AG04449 (cell line): ENCODE measurements around the gene KDM5B.

Source experiments
- CTCF ChIA-PET: fragments of 350-600 bp; formaldehyde crosslinking; extraction: SDS; loops from one replicate; lab custom pipeline; 2021; ENCODE audit warnings: antibody characterized with exemption; lab: Yijun Ruan, JAX
- POLR2A ChIA-PET: fragments of 400-600, 350-600 bp; formaldehyde crosslinking; extraction: SDS; loops from one replicate; lab custom pipeline; 2020; ENCODE audit warnings: antibody characterized with exemption, inconsistent platforms; lab: Yijun Ruan, JAX
- DNase-seq: peaks from one replicate; pipeline ENCODE4 v3.0.0-alpha.2; 2010; ENCODE audit warnings: low read depth, low spot score
- H3K4me3 ChIP-seq: 2 replicates; pipeline ENCODE4 v1.5.1; 2011; ENCODE audit warnings: low read depth, mild to moderate bottlenecking, control low read depth, low read length
- TF ChIP-seq, protein P1 (sequence below): IDR thresholded peaks from one replicate; pipeline ENCODE4 v1.5.1; 2011; ENCODE audit warnings: mild to moderate bottlenecking, moderate library complexity, low read length, control low read depth, inconsistent platforms; ENCODE audit not compliant: insufficient read depth; ENCODE audit errors: missing control alignments

KDM5B gene

DNA sequence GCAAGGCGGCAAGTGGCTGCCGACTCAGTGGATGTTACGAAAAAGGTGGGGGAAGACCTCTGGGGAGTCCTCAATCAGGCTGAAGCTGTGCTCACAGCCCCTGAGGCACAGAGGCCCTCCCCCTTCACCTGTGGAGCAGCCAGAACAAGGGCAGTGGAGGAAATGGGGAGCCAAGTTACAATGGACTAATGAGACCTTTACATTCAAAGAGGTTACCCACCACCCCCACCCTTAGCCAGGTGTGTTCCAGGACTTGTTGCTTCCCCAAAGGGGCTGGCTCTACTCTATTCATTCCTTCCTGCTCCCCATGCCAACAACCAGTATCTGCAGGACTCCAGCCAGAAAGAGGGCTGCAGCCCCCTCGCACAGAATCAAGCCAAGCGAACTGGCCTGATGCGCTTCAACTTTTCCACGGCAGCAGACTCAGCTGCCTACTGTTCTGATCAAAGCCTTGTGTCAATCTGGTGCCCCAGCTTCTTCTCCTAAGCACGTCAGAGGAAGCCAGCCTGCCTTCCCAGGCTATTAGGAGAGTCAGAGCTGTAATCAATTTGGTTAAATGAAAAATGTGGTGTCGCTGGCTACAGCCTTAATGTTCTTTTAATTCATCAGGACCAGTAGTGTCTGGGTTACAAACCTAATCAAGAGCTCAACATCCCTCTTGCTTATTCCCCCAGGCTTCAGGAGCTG, 96.1 kb downstream of the KDM5B start:
- CTCF ChIA-PET = interaction anchor here (1.0 to 5.0 kb wide), 7 partner anchors 12 to 555 kb away, joined by 3 to 43 read pairs (median 3); partner anchors contain the start of gene UBE2T

DNA sequence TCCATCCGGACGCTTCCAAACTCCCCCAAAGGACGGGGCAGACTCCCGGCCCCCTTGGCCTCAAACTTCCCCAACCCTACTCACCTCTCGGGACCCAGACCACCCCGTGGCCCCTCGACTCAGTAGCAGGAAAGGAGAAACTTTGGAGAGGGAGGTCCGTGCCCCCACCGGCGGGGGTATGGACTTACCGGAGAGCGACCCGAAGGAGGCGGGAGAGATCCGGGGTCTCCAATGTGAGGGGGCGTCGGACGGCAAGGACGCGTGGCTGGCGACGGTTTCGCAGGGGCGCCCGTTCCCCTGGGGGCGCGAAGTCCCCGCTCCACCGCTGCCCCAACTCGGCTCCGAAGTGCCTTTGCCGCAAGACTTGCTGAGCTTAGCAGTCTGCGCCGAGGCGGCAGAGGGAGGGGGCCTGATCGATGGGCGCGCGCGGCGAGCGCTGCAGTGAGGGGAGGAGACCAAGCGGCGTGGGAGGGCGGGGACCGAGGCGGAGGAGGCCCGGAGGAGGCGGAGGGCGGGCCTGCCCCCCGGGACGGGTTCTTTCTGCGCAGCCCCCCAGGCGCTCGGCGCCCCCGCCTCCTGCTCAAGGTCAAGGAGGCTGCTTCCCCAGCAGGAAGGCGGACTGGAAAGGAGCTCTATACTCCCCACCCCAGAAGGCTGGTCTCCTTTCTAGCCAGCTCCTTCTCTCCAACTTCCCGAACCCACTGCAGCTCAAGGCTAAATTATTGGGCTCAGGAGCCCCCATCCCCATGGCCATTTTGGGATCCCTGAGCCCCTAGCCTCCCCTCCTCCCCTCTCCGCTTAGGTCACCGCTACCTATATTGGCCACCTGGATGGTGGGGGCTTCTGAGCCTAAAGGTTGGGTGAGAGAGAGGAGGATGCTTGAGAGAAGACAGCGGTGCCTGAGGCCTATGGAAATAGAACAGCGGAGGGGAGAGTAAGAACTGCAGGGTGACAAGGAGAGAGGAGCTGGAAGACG, 97.9 kb downstream of the KDM5B start, which contains the start of gene SYT2:
Gene SYT2, minus strand, starts transcription at position 385 of the 976 bp plus-strand sequence. CDS start 104,682 bp downstream, outside the sequence.
- POLR2A ChIA-PET = interaction anchor here (1.1 kb wide), 1 partner anchor 9 kb away, joined by 3 read pairs; no protein-coding TSS in a partner anchor
- CTCF ChIA-PET = interaction anchor here (0.8 to 2.3 kb wide), 7 partner anchors 9 to 521 kb away, joined by 3 to 20 read pairs (median 4); no protein-coding TSS in a partner anchor
- peak within 1 kb of the TSS; percentile 32 for H3K4me3 ChIP-seq
- TF ChIP-seq, protein P1, sequence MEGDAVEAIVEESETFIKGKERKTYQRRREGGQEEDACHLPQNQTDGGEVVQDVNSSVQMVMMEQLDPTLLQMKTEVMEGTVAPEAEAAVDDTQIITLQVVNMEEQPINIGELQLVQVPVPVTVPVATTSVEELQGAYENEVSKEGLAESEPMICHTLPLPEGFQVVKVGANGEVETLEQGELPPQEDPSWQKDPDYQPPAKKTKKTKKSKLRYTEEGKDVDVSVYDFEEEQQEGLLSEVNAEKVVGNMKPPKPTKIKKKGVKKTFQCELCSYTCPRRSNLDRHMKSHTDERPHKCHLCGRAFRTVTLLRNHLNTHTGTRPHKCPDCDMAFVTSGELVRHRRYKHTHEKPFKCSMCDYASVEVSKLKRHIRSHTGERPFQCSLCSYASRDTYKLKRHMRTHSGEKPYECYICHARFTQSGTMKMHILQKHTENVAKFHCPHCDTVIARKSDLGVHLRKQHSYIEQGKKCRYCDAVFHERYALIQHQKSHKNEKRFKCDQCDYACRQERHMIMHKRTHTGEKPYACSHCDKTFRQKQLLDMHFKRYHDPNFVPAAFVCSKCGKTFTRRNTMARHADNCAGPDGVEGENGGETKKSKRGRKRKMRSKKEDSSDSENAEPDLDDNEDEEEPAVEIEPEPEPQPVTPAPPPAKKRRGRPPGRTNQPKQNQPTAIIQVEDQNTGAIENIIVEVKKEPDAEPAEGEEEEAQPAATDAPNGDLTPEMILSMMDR = no peak
- DNase-seq = no peak

More for the DNA sequence above, 96.1 kb downstream of the KDM5B start:
- POLR2A ChIA-PET = no interaction called here
- no peak overlapping the region for H3K4me3 ChIP-seq
- no peak for DNase-seq
- TF ChIP-seq, protein P1 = no peak

DNA sequence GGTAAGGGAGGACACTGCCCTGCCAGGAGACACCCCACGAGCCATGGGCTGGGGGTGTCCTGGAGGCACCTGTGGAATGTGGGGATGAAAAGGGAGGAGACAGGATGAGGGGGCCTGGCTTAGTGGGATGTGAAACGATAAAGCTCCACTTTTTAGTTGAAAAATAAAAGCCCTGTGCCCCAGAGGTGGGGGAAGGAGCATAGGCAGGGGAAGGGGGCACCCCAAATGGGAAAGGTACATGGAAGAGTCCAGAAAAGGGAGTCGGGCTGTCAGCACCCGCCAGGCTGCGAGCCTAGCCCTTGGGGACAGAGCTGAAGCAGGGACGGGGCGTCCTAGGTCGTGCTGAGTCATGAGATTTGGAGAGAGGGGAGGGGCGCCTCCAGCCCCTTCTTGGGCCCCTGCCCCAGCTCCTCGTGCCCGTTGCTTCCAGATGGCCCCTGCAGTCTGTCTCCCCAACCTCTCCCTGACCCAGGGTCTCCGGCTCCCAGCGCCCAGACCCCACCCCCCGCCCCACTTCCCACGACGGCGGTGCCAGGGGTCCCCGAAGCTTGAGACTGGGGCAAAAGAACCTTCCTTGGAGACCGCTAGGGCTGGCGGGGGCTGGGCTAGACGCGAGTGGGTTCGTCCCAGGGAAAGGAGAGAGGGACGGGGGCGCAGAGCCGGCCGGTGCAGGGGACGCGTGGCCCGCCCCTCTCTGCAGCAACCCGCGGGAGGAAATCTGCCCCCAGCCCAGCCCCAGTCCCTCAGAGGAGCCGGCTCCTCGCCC, 98.8 kb downstream of the KDM5B start:
- TF ChIP-seq, protein P1 = no peak
- no peak for DNase-seq
- H3K4me3 ChIP-seq = no peak overlapping the region
- CTCF ChIA-PET = interaction anchor here (0.7 to 2.3 kb wide), 3 partner anchors 10 to 520 kb away, joined by 3 to 20 read pairs (median 3); no protein-coding TSS in a partner anchor
- POLR2A ChIA-PET = no interaction called here

DNA sequence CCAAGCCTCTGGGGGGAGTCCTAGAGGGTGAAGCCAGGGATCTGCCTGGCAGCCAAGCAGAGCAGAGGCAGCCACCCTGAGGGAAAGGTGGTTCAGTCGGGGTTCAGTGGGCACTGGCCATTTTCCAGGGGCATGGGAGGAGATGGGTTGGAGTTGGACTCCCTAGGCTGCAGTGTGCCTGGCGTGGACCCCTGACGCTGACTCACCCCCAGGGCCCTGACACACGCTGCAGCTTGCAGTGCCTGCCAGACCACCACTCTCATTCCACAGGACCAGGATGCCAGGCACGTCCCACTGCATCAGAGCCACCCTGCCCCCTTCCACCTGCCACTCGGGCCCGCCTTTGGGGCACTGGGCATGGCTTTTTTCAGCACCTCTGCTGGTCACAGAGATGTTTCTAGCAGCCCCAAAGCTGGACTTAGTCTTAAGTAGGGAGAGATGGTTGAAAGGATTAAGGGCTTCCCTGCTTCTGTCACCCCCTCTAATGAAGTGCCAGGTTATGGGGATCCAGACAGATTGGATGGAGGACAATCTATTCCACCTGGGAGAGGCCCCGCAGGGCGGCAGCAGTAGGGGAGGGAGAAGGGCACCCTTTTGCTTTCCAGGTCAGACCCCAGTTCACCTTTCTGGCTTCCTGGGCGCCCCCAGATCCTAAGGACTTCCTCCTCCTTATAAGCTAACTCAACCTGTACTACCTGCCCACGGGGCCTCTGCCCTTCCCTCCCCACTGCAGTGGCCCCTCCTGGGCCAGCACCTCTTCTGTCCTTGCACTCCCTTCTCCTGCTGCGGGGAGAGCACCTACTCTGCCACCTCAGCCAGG, 99.6 kb downstream of the KDM5B start:
- CTCF ChIA-PET = interaction anchor here (0.7 to 2.3 kb wide), 3 partner anchors 10 to 519 kb away, joined by 3 to 20 read pairs (median 4); no protein-coding TSS in a partner anchor
- no peak overlapping the region for H3K4me3 ChIP-seq
- POLR2A ChIA-PET = no interaction called here
- TF ChIP-seq, protein P1 = no peak
- no peak for DNase-seq

DNA sequence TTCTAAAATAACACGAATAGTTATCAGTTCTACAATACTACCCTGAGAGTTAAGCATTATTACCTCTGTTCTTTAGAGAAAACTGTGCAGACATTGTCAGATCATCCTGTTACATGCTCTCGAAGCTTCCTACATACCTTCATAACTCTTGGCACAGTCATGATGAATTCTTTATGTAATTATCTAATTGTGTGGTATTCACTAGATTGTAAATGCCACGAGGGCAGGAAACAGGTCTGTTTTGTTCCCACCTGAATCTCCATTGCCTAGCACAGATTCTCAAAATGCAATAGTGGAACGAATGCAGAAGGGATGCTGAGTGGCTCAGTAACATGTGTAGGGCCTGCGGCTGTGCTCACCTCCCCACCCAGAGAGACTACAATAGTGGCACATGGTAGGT, 101.4 kb downstream of the KDM5B start:
- ChIA-PET POLR2A (no interaction called here), CTCF (interaction anchor here (1.5 to 2.9 kb wide), 3 partner anchors 10 to 243 kb away, joined by 3 to 15 read pairs (median 4); no protein-coding TSS in a partner anchor)
- no peak for DNase-seq
- TF ChIP-seq, protein P1 = no peak
- H3K4me3 ChIP-seq = no peak overlapping the region
